GM12878 (cell line): ENCODE results near the gene RFC3.

Experiments used
- CREM ChIP-seq: IDR thresholded peaks from 2 replicates; pipeline ENCODE4 v1.6.1; 2014; ENCODE audit warnings: antibody characterized with exemption, low read depth
- CTCF ChIP-seq, 3 experiments: IDR thresholded peaks in 2 of 3; conservative IDR thresholded peaks in 1 of 3; 2 replicates each; pipeline ENCODE4 v1.5.1; 2011; ENCODE audit warnings: low read depth in 3 of 3, low read length in 3 of 3, mild to moderate bottlenecking in 3 of 3, control low read depth in 2 of 3, moderate library complexity in 2 of 3, inconsistent platforms in 1 of 3, mixed read lengths in 1 of 3; ENCODE audit not compliant: control insufficient read depth in 2 of 3, insufficient read depth in 1 of 3; ENCODE audit errors: extremely low read depth in 1 of 3
- NR2C2 ChIP-seq: IDR thresholded peaks from 2 replicates; pipeline ENCODE4 v1.6.1; 2011; ENCODE audit warnings: borderline replicate concordance, low read depth; ENCODE audit not compliant: control insufficient read depth, insufficient read length
- POLR2A ChIP-seq: IDR thresholded peaks from 2 replicates; pipeline ENCODE4 v1.6.1; 2011; ENCODE audit warnings: low read depth, mild to moderate bottlenecking, low read length
- TARDBP ChIP-seq: IDR thresholded peaks from 2 replicates; pipeline ENCODE4 v1.6.1; 2016; ENCODE audit warnings: borderline replicate concordance
- TF ChIP-seq, protein P1 (sequence below): IDR thresholded peaks from 2 replicates; pipeline ENCODE4 v1.6.1; 2012; ENCODE audit warnings: mild to moderate bottlenecking, low read depth, low read length
- TF ChIP-seq, protein P2 (sequence below): IDR thresholded peaks from 2 replicates; pipeline ENCODE4 v1.6.1; 2011; ENCODE audit warnings: low read depth, low read length, improper control_type of control experiment, borderline replicate concordance
- TF ChIP-seq, protein P3 (sequence below): fragments of 450-650 bp; IDR thresholded peaks from 2 replicates; pipeline ENCODE4 v1.6.1; 2017; ENCODE audit warnings: mild to moderate bottlenecking

DNA sequence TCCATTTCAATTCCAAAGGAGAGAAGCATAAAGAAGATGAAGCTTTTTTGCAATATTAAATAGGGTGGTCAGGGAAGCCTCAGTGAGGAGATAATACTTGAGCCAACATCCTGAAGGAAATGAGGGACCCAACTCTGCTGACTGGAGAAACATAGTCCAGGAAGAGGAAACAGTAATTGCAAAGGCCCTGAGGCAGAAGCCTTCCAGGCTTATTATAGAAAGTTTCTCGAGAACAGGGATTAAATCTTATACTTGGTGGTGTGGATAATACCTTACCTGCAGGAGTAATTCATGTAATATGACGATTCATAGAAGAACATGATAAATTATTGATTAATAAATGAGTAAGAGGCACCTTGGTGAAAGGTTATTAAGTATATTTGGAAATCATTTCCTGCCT lies 1.0 kb upstream of the RFC3 start:
- TF ChIP-seq NR2C2 (no peak), CTCF (IDR thresholded peaks at IDR 0.05 in 2 of 3, conservative IDR thresholded peaks at IDR 0.05 in 1 of 3; ENCODE audit: control insufficient read depth in 2 of 3, extremely low read depth in 1 of 3, insufficient read depth in 1 of 3, low read depth in 3 of 3, low read length in 3 of 3) (no peak), CREM (no peak), TARDBP (no peak), POLR2A (no peak)
- TF ChIP-seq, protein P1, sequence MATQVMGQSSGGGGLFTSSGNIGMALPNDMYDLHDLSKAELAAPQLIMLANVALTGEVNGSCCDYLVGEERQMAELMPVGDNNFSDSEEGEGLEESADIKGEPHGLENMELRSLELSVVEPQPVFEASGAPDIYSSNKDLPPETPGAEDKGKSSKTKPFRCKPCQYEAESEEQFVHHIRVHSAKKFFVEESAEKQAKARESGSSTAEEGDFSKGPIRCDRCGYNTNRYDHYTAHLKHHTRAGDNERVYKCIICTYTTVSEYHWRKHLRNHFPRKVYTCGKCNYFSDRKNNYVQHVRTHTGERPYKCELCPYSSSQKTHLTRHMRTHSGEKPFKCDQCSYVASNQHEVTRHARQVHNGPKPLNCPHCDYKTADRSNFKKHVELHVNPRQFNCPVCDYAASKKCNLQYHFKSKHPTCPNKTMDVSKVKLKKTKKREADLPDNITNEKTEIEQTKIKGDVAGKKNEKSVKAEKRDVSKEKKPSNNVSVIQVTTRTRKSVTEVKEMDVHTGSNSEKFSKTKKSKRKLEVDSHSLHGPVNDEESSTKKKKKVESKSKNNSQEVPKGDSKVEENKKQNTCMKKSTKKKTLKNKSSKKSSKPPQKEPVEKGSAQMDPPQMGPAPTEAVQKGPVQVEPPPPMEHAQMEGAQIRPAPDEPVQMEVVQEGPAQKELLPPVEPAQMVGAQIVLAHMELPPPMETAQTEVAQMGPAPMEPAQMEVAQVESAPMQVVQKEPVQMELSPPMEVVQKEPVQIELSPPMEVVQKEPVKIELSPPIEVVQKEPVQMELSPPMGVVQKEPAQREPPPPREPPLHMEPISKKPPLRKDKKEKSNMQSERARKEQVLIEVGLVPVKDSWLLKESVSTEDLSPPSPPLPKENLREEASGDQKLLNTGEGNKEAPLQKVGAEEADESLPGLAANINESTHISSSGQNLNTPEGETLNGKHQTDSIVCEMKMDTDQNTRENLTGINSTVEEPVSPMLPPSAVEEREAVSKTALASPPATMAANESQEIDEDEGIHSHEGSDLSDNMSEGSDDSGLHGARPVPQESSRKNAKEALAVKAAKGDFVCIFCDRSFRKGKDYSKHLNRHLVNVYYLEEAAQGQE = no peak
- TF ChIP-seq, protein P2, sequence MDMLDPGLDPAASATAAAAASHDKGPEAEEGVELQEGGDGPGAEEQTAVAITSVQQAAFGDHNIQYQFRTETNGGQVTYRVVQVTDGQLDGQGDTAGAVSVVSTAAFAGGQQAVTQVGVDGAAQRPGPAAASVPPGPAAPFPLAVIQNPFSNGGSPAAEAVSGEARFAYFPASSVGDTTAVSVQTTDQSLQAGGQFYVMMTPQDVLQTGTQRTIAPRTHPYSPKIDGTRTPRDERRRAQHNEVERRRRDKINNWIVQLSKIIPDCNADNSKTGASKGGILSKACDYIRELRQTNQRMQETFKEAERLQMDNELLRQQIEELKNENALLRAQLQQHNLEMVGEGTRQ = no peak
- TF ChIP-seq, protein P3, sequence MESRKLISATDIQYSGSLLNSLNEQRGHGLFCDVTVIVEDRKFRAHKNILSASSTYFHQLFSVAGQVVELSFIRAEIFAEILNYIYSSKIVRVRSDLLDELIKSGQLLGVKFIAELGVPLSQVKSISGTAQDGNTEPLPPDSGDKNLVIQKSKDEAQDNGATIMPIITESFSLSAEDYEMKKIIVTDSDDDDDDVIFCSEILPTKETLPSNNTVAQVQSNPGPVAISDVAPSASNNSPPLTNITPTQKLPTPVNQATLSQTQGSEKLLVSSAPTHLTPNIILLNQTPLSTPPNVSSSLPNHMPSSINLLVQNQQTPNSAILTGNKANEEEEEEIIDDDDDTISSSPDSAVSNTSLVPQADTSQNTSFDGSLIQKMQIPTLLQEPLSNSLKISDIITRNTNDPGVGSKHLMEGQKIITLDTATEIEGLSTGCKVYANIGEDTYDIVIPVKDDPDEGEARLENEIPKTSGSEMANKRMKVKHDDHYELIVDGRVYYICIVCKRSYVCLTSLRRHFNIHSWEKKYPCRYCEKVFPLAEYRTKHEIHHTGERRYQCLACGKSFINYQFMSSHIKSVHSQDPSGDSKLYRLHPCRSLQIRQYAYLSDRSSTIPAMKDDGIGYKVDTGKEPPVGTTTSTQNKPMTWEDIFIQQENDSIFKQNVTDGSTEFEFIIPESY = no peak
